ENCODE data around the gene C4orf17.
"Not testable (repeated sequence)": the region's sequence is repeated elsewhere in the genome, so short reads cannot be mapped to it uniquely, and the experiment has no call there.

Gene C4orf17

GRCh38 chr4:99486648-99487047, 24.2 kb upstream of the C4orf17 start:
- WGBS, result 89% methylated on average over 3 of the region's 3 CpGs
- H3K4me1 ChIP-seq (ENCODE audit: insufficient read depth, low read length); H3K36me3 ChIP-seq (ENCODE audit: insufficient read depth, low read length); H3K4me3 ChIP-seq (ENCODE audit: low read length); H3K27me3 ChIP-seq (ENCODE audit: insufficient read depth, low read length); H3K27ac ChIP-seq (ENCODE audit: low read depth, low read length); H3K9ac ChIP-seq (ENCODE audit: low read depth, low read length): not testable (repeated sequence)
- H3K9me3 ChIP-seq (ENCODE audit: insufficient read depth, low read depth, low read length), result peaks cover 41% of the 10 kb centered on the region

- no peaks in the 10 kb centered on the region for H3K4me1 ChIP-seq (ENCODE audit: insufficient read depth, low read length)
Measured at GRCh38 chr4:99490286-99490685, 20.5 kb upstream of the C4orf17 start.

GRCh38 chr4:99504804-99505502, 5.9 kb upstream of the C4orf17 start:
- Histone ChIP-seq H3K4me3 (ENCODE audit: low read length) (no peak overlapping the region), H3K36me3 (ENCODE audit: insufficient read depth, low read length) (no peaks in the 10 kb centered on the region), H3K9ac (ENCODE audit: low read depth, low read length) (no peak overlapping the region), H3K27ac (ENCODE audit: low read depth, low read length) (no peak overlapping the region), H3K9me3 (ENCODE audit: insufficient read depth, low read depth, low read length) (no peaks in the 10 kb centered on the region), H3K27me3 (ENCODE audit: insufficient read depth, low read length) (no peaks in the 10 kb centered on the region), H3K4me1 (ENCODE audit: insufficient read depth, low read length) (no peaks in the 10 kb centered on the region)
- WGBS, result 97% methylated on average over 3 of the region's 3 CpGs

More at GRCh38 chr4:99490286-99490685, 20.5 kb upstream of the C4orf17 start:
- H3K9ac ChIP-seq (ENCODE audit: low read depth, low read length), result no peak overlapping the region
- H3K36me3 ChIP-seq (ENCODE audit: insufficient read depth, low read length), result no peaks in the 10 kb centered on the region
- no peaks in the 10 kb centered on the region for H3K27me3 ChIP-seq (ENCODE audit: insufficient read depth, low read length)
- 93% methylated on average over 4 of the region's 4 CpGs for WGBS
- no peak overlapping the region for H3K27ac ChIP-seq (ENCODE audit: low read depth, low read length)
- no peak overlapping the region for H3K4me3 ChIP-seq (ENCODE audit: low read length)
- H3K9me3 ChIP-seq (ENCODE audit: insufficient read depth, low read depth, low read length), result peaks cover 34% of the 10 kb centered on the region

GRCh38 chr4:99506781-99507180, 4.0 kb upstream of the C4orf17 start:
- H3K27ac ChIP-seq (ENCODE audit: low read depth, low read length), result no peak overlapping the region
- H3K27me3 ChIP-seq (ENCODE audit: insufficient read depth, low read length), result no peaks in the 10 kb centered on the region
- H3K9ac ChIP-seq (ENCODE audit: low read depth, low read length), result no peak overlapping the region
- H3K36me3 ChIP-seq (ENCODE audit: insufficient read depth, low read length), result no peaks in the 10 kb centered on the region
- H3K4me3 ChIP-seq (ENCODE audit: low read length), result no peak overlapping the region
- 91% methylated on average over 2 of the region's 2 CpGs for WGBS
- no peaks in the 10 kb centered on the region for H3K4me1 ChIP-seq (ENCODE audit: insufficient read depth, low read length)
- H3K9me3 ChIP-seq (ENCODE audit: insufficient read depth, low read depth, low read length), result no peaks in the 10 kb centered on the region

- Histone ChIP-seq H3K9me3 (ENCODE audit: insufficient read depth, low read depth, low read length) (no peaks in the 10 kb centered on the region), H3K27ac (ENCODE audit: low read depth, low read length) (no peak overlapping the region), H3K36me3 (ENCODE audit: insufficient read depth, low read length) (no peaks in the 10 kb centered on the region), H3K4me1 (ENCODE audit: insufficient read depth, low read length) (no peaks in the 10 kb centered on the region), H3K4me3 (ENCODE audit: low read length) (no peak overlapping the region), H3K9ac (ENCODE audit: low read depth, low read length) (no peak overlapping the region), H3K27me3 (ENCODE audit: insufficient read depth, low read length) (no peaks in the 10 kb centered on the region)
- 88% methylated on average over 1 of the region's 1 CpG for WGBS
Measured at GRCh38 chr4:99507349-99507748, 3.5 kb upstream of the C4orf17 start.

- Histone ChIP-seq H3K9me3 (ENCODE audit: insufficient read depth, low read depth, low read length) (no peaks in the 10 kb centered on the region), H3K36me3 (ENCODE audit: insufficient read depth, low read length) (no peaks in the 10 kb centered on the region), H3K4me1 (ENCODE audit: insufficient read depth, low read length) (no peaks in the 10 kb centered on the region), H3K27ac (ENCODE audit: low read depth, low read length) (no peak overlapping the region), H3K27me3 (ENCODE audit: insufficient read depth, low read length) (no peaks in the 10 kb centered on the region), H3K4me3 (ENCODE audit: low read length) (no peak overlapping the region), H3K9ac (ENCODE audit: low read depth, low read length) (no peak overlapping the region)
Measured at GRCh38 chr4:99507762-99508161, 3.1 kb upstream of the C4orf17 start.

GRCh38 chr4:99518601-99519295, 7.9 kb downstream of the C4orf17 start:
- Histone ChIP-seq H3K27me3 (ENCODE audit: insufficient read depth, low read length) (no peaks in the 10 kb centered on the region), H3K4me3 (ENCODE audit: low read length) (no peak overlapping the region), H3K4me1 (ENCODE audit: insufficient read depth, low read length) (no peaks in the 10 kb centered on the region), H3K36me3 (ENCODE audit: insufficient read depth, low read length) (no peaks in the 10 kb centered on the region), H3K9me3 (ENCODE audit: insufficient read depth, low read depth, low read length) (no peaks in the 10 kb centered on the region), H3K9ac (ENCODE audit: low read depth, low read length) (no peak overlapping the region), H3K27ac (ENCODE audit: low read depth, low read length) (no peak overlapping the region)
- WGBS, result 92% methylated on average over 6 of the region's 6 CpGs

- Histone ChIP-seq H3K36me3 (ENCODE audit: insufficient read depth, low read length) (no peaks in the 10 kb centered on the region), H3K27ac (ENCODE audit: low read depth, low read length) (no peak overlapping the region), H3K9me3 (ENCODE audit: insufficient read depth, low read depth, low read length) (no peaks in the 10 kb centered on the region), H3K4me1 (ENCODE audit: insufficient read depth, low read length) (no peaks in the 10 kb centered on the region), H3K9ac (ENCODE audit: low read depth, low read length) (no peak overlapping the region), H3K4me3 (ENCODE audit: low read length) (no peak overlapping the region), H3K27me3 (ENCODE audit: insufficient read depth, low read length) (no peaks in the 10 kb centered on the region)
Measured at GRCh38 chr4:99529228-99529627, 18.4 kb downstream of the C4orf17 start.

- Histone ChIP-seq H3K4me3 (ENCODE audit: low read length) (no peak overlapping the region), H3K4me1 (ENCODE audit: insufficient read depth, low read length) (no peaks in the 10 kb centered on the region), H3K27ac (ENCODE audit: low read depth, low read length) (no peak overlapping the region), H3K9me3 (ENCODE audit: insufficient read depth, low read depth, low read length) (no peaks in the 10 kb centered on the region), H3K36me3 (ENCODE audit: insufficient read depth, low read length) (no peaks in the 10 kb centered on the region), H3K9ac (ENCODE audit: low read depth, low read length) (no peak overlapping the region), H3K27me3 (ENCODE audit: insufficient read depth, low read length) (no peaks in the 10 kb centered on the region)
- WGBS, result 91% methylated on average over 3 of the region's 3 CpGs
Measured at GRCh38 chr4:99529956-99530355, 19.1 kb downstream of the C4orf17 start.

GRCh38 chr4:99534699-99535098, 23.9 kb downstream of the C4orf17 start:
- not testable (repeated sequence) for H3K4me1 ChIP-seq (ENCODE audit: insufficient read depth, low read length); H3K9me3 ChIP-seq (ENCODE audit: insufficient read depth, low read depth, low read length); H3K4me3 ChIP-seq (ENCODE audit: low read length); H3K27ac ChIP-seq (ENCODE audit: low read depth, low read length); H3K27me3 ChIP-seq (ENCODE audit: insufficient read depth, low read length); H3K36me3 ChIP-seq (ENCODE audit: insufficient read depth, low read length); H3K9ac ChIP-seq (ENCODE audit: low read depth, low read length)
- WGBS, result 94% methylated on average over 3 of the region's 3 CpGs

GRCh38 chr4:99536271-99536670, 25.4 kb downstream of the C4orf17 start:
- Histone ChIP-seq H3K4me3 (ENCODE audit: low read length) (no peak overlapping the region), H3K9ac (ENCODE audit: low read depth, low read length) (no peak overlapping the region), H3K27me3 (ENCODE audit: insufficient read depth, low read length) (no peaks in the 10 kb centered on the region), H3K9me3 (ENCODE audit: insufficient read depth, low read depth, low read length) (no peaks in the 10 kb centered on the region), H3K36me3 (ENCODE audit: insufficient read depth, low read length) (no peaks in the 10 kb centered on the region), H3K27ac (ENCODE audit: low read depth, low read length) (no peak overlapping the region), H3K4me1 (ENCODE audit: insufficient read depth, low read length) (peaks cover 6% of the 10 kb centered on the region; the same call in 1 of the 2 replicates)
- WGBS, result 45% methylated on average over 2 of the region's 2 CpGs

Data from HUES64 (cell line).